Body of pancreas (tissue), 4 donors: ENCODE results near the gene PFKFB4. TPM values are rescaled to one million over a fixed set of nuclear protein-coding genes. Genes with fewer than 3 reads are reported as not detected.
A peak's percentile ranks its signal among the peaks of the same experiment; 100 is the strongest.

ENCODE experiments used
- ATAC-seq: fragments of 150-250 bp; one replicate; pipeline ENCODE4 v1.9.1; 2016
- DNase-seq, 4 donors: peaks; one replicate each; pipeline ENCODE4 v3.0.0-alpha.2; 2019
- H3K27ac ChIP-seq, 4 donors: fragments of 200-600 bp; sonication (generic); 1 replicate in 3 of 4; 2 replicates in 1 of 4; pipeline versions ENCODE4 v1.5.1 to v1.6.1; 2016 to 2019; ENCODE audit warnings: mild to moderate bottlenecking in 1 of 4, mixed read lengths in 1 of 4, moderate library complexity in 1 of 4
- H3K27me3 ChIP-seq, 2 donors: fragments of 200-600 bp; sonication (generic); one replicate each; pipeline ENCODE4 v1.6.0; 2016; ENCODE audit warnings: mild to moderate bottlenecking in 1 of 2
- H3K36me3 ChIP-seq, 2 donors: fragments of 200-600 bp; sonication (generic); replicated peaks in 1 of 2; 2 replicates each; pipeline ENCODE4 v1.5.1; 2016; ENCODE audit warnings: low read depth in 2 of 2; ENCODE audit not compliant: insufficient read depth in 1 of 2
- H3K4me1 ChIP-seq: fragments of 200-600 bp; sonication (generic); one replicate; pipeline ENCODE4 v1.6.0; 2016
- H3K4me3 ChIP-seq, 2 donors: fragments of 200-600 bp; sonication (generic); 1 replicate in 1 of 2; 2 replicates in 1 of 2; pipeline ENCODE4 v1.5.1; 2016 to 2019
- H3K9me3 ChIP-seq, 3 donors: fragments of 200-600 bp; sonication (generic); 1 replicate in 2 of 3; 2 replicates in 1 of 3; pipeline ENCODE4 v1.5.1; 2016
- CTCF ChIP-seq, 7 experiments: fragments of 450-650 bp in 4 of 7; fragments of 200-600 bp in 3 of 7; sonication (generic) in 3 of 7; IDR thresholded peaks; one replicate each; pipeline ENCODE4 v1.5.1; 2016 to 2019; ENCODE audit warnings: antibody characterized with exemption in 7 of 7
- POLR2A ChIP-seq, 3 donors: fragments of 450-650 bp; IDR thresholded peaks; one replicate each; pipeline ENCODE4 v1.6.1; 2016; ENCODE audit warnings: antibody characterized with exemption in 3 of 3, mild to moderate bottlenecking in 2 of 3
- WGBS, 2 donors: methylation state at CpG; one replicate each; pipeline ENCODE4 v1.1.5; 2017; 5-methylcytosine and 5-hydroxymethylcytosine counted together
- intact Hi-C: fragments of 100-400 bp; cut with DNase I; formaldehyde crosslinking; loops from one replicate; pipeline ENCODE4 v1.15.1; 2023
- total RNA-seq, 2 donors: library from RNA; depleted of rRNA; stranded (reverse); fragments of >200 nt; gene quantifications; one replicate each; pipeline ENCODE4 v1.1.0, GENCODE V29; 2016

The PFKFB4 gene
- total RNA-seq, 2 donors from 2014 or later: 8.9 to 11.4 TPM

GRCh38 chr3:48596157-48596556 is 39.6 kb upstream of the PFKFB4 start:
- DNase-seq (no peak), ATAC-seq (no peak)
- Histone ChIP-seq H3K36me3 (peaks cover 12 to 26% of the 10 kb centered on the region in 2 donors), H3K4me3 (no peak overlapping the region), H3K9me3 (no peaks in the 10 kb centered on the region), H3K27ac (no peak overlapping the region), H3K4me1 (peaks cover 13% of the 10 kb centered on the region), H3K27me3 (no peaks in the 10 kb centered on the region)
- intact Hi-C loops: no loop called here
- no peak for TF ChIP-seq POLR2A (IDR thresholded peaks at IDR 0.05)
- TF ChIP-seq CTCF (IDR thresholded peaks at IDR 0.05): no peak
- 66 to 70% methylated on average over 5 of the region's 5 CpGs for WGBS, 2 donors

- Histone ChIP-seq H3K4me1 (peaks cover 13% of the 10 kb centered on the region), H3K27me3 (no peaks in the 10 kb centered on the region), H3K27ac (no peak overlapping the region), H3K36me3 (peaks cover 7 to 21% of the 10 kb centered on the region in 2 donors), H3K4me3 (no peak overlapping the region), H3K9me3 (no peaks in the 10 kb centered on the region)
- DNase-seq (peak; percentile 26 to 37 (median 28)), ATAC-seq (peak; percentile 22)
- TF ChIP-seq CTCF (IDR thresholded peaks at IDR 0.05) (no peak), POLR2A (IDR thresholded peaks at IDR 0.05) (no peak)
- intact Hi-C loops: no loop called here
- 26 to 27% methylated on average over 9 to 10 of the region's 10 CpGs for WGBS, 2 donors
Measured at GRCh38 chr3:48595526-48596121, 39.0 kb upstream of the PFKFB4 start.

- Histone ChIP-seq H3K9me3 (no peaks in the 10 kb centered on the region), H3K27me3 (no peaks in the 10 kb centered on the region), H3K27ac (no peak within 1 kb of the TSS), H3K4me3 (no peak within 1 kb of the TSS), H3K36me3 (peaks cover 6 to 15% of the 10 kb centered on the region in 2 donors), H3K4me1 (peaks cover 13% of the 10 kb centered on the region)
- 4% methylated on average over 34 of the region's 35 CpGs; no CpG with 5 or more reads in 1 of the 2 donors for WGBS, 2 donors
- ATAC-seq: peak; percentile 17
- no peak for TF ChIP-seq CTCF (IDR thresholded peaks at IDR 0.05)
- TF ChIP-seq POLR2A (IDR thresholded peaks at IDR 0.05): no peak
- DNase-seq: no peak
- intact Hi-C loops: no loop called here
Measured at GRCh38 chr3:48595075-48595525, 38.5 kb upstream of the PFKFB4 start, which contains the start of gene COL7A1. Gene COL7A1 (minus strand): TSS chr3:48595329. CDS start chr3:48595159, 170 bp downstream.

GRCh38 chr3:48594417-48595049 is 37.9 kb upstream of the PFKFB4 start:
- peaks cover 2 to 11% of the 10 kb centered on the region in 2 donors for H3K36me3 ChIP-seq
- ATAC-seq (no peak), DNase-seq (no peak)
- no peaks in the 10 kb centered on the region for H3K9me3 ChIP-seq
- no peak overlapping the region for H3K27ac ChIP-seq
- intact Hi-C loops: no loop called here
- H3K27me3 ChIP-seq: no peaks in the 10 kb centered on the region
- peaks cover 13% of the 10 kb centered on the region for H3K4me1 ChIP-seq
- H3K4me3 ChIP-seq: no peak overlapping the region
- TF ChIP-seq POLR2A (IDR thresholded peaks at IDR 0.05): no peak
- no peak for TF ChIP-seq CTCF (IDR thresholded peaks at IDR 0.05)
- 43 to 45% methylated on average over 30 to 39 of the region's 39 CpGs for WGBS, 2 donors
